Measurements from ENCODE around the gene CFAP77. TPM values are rescaled to one million over a fixed set of nuclear protein-coding genes. Genes with fewer than 3 reads are reported as not detected.

Gene CFAP77
- total RNA-seq, 4 donors from 2014 or later = not detected

GRCh38 chr9:132556714-132557113 is 146.7 kb downstream of the CFAP77 start:
- TF ChIP-seq CTCF (IDR thresholded peaks at IDR 0.05) (no peak), POLR2AphosphoS5 (IDR thresholded peaks at IDR 0.05) (no peak), EP300 (IDR thresholded peaks at IDR 0.05; ENCODE audit: low read depth) (no peak), POLR2A (IDR thresholded peaks at IDR 0.05) (no peak)
- 62 to 68% methylated on average over 16 to 26 of the region's 26 CpGs for WGBS, 2 donors (ENCODE audit: low coverage in 1 of 2)
- Histone ChIP-seq H3K4me1 (no peaks in the 10 kb centered on the region), H3K27me3 (peaks cover 28% of the 10 kb centered on the region), H3K27ac (no peak overlapping the region), H3K4me3 (no peak overlapping the region), H3K36me3 (no peaks in the 10 kb centered on the region), H3K9me3 (no peaks in the 10 kb centered on the region)
- in situ Hi-C loops (cut with MboI; ENCODE audit: low pct_ligation_motif_present in 1 of 4, low pct_unique_long_range_greater_than_20kb in 1 of 4, low sequenced_read_pairs in 3 of 4) = no loop called here
- intact Hi-C loops (cut with DNase I; ENCODE audit: low total_unique reads) = no loop called here
- no peak for DNase-seq

GRCh38 chr9:132557159-132557558 is 147.1 kb downstream of the CFAP77 start:
- 63 to 91% methylated on average over 3 to 15 of the region's 15 CpGs for WGBS, 2 donors (ENCODE audit: low coverage in 1 of 2)
- intact Hi-C loops (cut with DNase I; ENCODE audit: low total_unique reads) (no loop called here), in situ Hi-C loops (cut with MboI; ENCODE audit: low pct_ligation_motif_present in 1 of 4, low pct_unique_long_range_greater_than_20kb in 1 of 4, low sequenced_read_pairs in 3 of 4) (no loop called here)
- no peak for DNase-seq
- H3K9me3 ChIP-seq = no peaks in the 10 kb centered on the region
- no peaks in the 10 kb centered on the region for H3K36me3 ChIP-seq
- H3K27me3 ChIP-seq = peaks cover 32% of the 10 kb centered on the region
- TF ChIP-seq POLR2AphosphoS5 (IDR thresholded peaks at IDR 0.05) (no peak), EP300 (IDR thresholded peaks at IDR 0.05; ENCODE audit: low read depth) (no peak), POLR2A (IDR thresholded peaks at IDR 0.05) (no peak), CTCF (IDR thresholded peaks at IDR 0.05) (no peak)
- no peak overlapping the region for H3K27ac ChIP-seq
- no peak overlapping the region for H3K4me3 ChIP-seq
- H3K4me1 ChIP-seq = no peaks in the 10 kb centered on the region

GRCh38 chr9:132559711-132560110 is 149.7 kb downstream of the CFAP77 start:
- WGBS, 2 donors (ENCODE audit: low coverage in 1 of 2) = 94 to 97% methylated on average over 2 of the region's 2 CpGs
- Histone ChIP-seq H3K27ac (no peak overlapping the region), H3K4me3 (no peak overlapping the region), H3K9me3 (no peaks in the 10 kb centered on the region), H3K36me3 (no peaks in the 10 kb centered on the region), H3K4me1 (no peaks in the 10 kb centered on the region), H3K27me3 (peaks cover 47% of the 10 kb centered on the region)
- in situ Hi-C loops (cut with MboI; ENCODE audit: low pct_ligation_motif_present in 1 of 4, low pct_unique_long_range_greater_than_20kb in 1 of 4, low sequenced_read_pairs in 3 of 4) (no loop called here), intact Hi-C loops (cut with DNase I; ENCODE audit: low total_unique reads) (no loop called here)
- DNase-seq = no peak
- TF ChIP-seq EP300 (IDR thresholded peaks at IDR 0.05; ENCODE audit: low read depth) = no peak
- no peak for TF ChIP-seq CTCF (IDR thresholded peaks at IDR 0.05)
- no peak for TF ChIP-seq POLR2A (IDR thresholded peaks at IDR 0.05)
- no peak for TF ChIP-seq POLR2AphosphoS5 (IDR thresholded peaks at IDR 0.05)

GRCh38 chr9:132560616-132561202 is 150.7 kb downstream of the CFAP77 start:
- Histone ChIP-seq H3K27me3 (peaks cover 48% of the 10 kb centered on the region), H3K4me1 (no peaks in the 10 kb centered on the region), H3K9me3 (no peaks in the 10 kb centered on the region), H3K4me3 (no peak overlapping the region), H3K27ac (no peak overlapping the region), H3K36me3 (no peaks in the 10 kb centered on the region)
- no peak for DNase-seq
- no peak for TF ChIP-seq EP300 (IDR thresholded peaks at IDR 0.05; ENCODE audit: low read depth)
- TF ChIP-seq CTCF (IDR thresholded peaks at IDR 0.05) = no peak
- TF ChIP-seq POLR2AphosphoS5 (IDR thresholded peaks at IDR 0.05) = no peak
- TF ChIP-seq POLR2A (IDR thresholded peaks at IDR 0.05) = no peak
- in situ Hi-C loops (cut with MboI; ENCODE audit: low pct_ligation_motif_present in 1 of 4, low pct_unique_long_range_greater_than_20kb in 1 of 4, low sequenced_read_pairs in 3 of 4) = no loop called here
- intact Hi-C loops (cut with DNase I; ENCODE audit: low total_unique reads) = no loop called here
- 0 to 44% methylated on average over 2 to 14 of the region's 14 CpGs for WGBS, 2 donors (ENCODE audit: low coverage in 1 of 2)

Measured in transverse colon (tissue), 4 donors.